Neural progenitor cell (in vitro differentiated cells): ENCODE measurements around the gene KNOP1.

ENCODE experiments used
- EZH2 ChIP-seq: fragments of 200-600 bp; sonication (generic); IDR thresholded peaks from 2 replicates; pipeline ENCODE4 v1.6.1; 2017; ENCODE audit warnings: antibody characterized with exemption, mild to moderate bottlenecking, moderate library complexity
- EZH2phosphoT487 ChIP-seq: fragments of 200-600 bp; sonication (generic); IDR thresholded peaks from 2 replicates; pipeline ENCODE4 v1.6.1; 2017; ENCODE audit warnings: antibody characterized with exemption
- TF ChIP-seq, protein P1 (sequence below): fragments of 200-600 bp; sonication (generic); IDR thresholded peaks from 2 replicates; pipeline ENCODE4 v1.5.1; 2017; ENCODE audit warnings: antibody characterized with exemption, mild to moderate bottlenecking

DNA sequence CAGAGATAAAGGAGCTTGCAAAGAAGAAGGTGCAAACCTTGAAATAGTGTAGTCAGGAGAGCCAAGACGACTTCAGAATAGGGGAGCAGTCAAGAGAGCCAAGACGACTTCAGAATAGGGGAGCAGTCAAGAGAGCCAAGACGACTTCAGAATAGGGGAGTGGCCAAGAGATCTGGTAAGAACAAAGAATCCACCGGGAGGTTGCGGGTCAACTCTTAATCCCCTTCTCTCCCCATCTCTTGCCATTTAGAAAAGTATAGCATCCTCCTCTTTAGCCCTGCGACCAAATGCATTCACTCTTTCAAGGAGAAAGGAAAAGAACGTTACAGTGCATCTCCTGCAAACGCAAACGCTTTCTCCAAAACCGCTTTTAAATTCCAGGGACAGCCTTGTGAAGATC lies 713 bp downstream of the KNOP1 start:
- TF ChIP-seq, protein P1, sequence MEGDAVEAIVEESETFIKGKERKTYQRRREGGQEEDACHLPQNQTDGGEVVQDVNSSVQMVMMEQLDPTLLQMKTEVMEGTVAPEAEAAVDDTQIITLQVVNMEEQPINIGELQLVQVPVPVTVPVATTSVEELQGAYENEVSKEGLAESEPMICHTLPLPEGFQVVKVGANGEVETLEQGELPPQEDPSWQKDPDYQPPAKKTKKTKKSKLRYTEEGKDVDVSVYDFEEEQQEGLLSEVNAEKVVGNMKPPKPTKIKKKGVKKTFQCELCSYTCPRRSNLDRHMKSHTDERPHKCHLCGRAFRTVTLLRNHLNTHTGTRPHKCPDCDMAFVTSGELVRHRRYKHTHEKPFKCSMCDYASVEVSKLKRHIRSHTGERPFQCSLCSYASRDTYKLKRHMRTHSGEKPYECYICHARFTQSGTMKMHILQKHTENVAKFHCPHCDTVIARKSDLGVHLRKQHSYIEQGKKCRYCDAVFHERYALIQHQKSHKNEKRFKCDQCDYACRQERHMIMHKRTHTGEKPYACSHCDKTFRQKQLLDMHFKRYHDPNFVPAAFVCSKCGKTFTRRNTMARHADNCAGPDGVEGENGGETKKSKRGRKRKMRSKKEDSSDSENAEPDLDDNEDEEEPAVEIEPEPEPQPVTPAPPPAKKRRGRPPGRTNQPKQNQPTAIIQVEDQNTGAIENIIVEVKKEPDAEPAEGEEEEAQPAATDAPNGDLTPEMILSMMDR: no peak
- TF ChIP-seq EZH2 (no peak), EZH2phosphoT487 (no peak)
